ENCODE data around the gene AP3M1.

The AP3M1 gene

DNA sequence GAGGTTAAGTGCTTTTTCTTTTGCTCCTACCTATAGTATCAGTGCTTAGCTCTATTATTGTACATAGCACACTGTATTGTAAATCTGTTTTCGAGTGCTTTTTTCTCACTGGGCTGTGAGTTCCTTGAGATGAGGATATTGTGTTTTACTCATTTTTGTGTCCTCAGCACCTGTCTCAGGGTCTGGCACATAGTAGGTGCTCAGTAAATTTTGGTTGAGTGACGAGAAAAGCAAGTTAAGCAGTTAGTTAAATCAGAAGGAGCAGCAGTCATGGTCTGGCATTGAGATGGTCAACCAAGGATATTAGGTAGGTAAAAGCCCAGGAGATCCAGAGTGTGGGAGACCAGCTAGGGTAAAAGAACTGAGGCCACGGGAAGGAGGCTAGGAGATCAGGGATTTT is 51.2 kb downstream of the AP3M1 start:
- no peak for TF ChIP-seq ZNF292 (tag by site-specific recombination; IDR thresholded peaks at IDR 0.05; ENCODE audit: borderline replicate concordance, low read depth)
- no peak for TF ChIP-seq ZNF223 (tag by site-specific recombination; IDR thresholded peaks at IDR 0.05)
- peak; percentile 46; the same call in 1 of the 2 replicates for TF ChIP-seq ZNF664 (tag by site-specific recombination; IDR thresholded peaks at IDR 0.05)
- ChIA-PET CTCF (interaction anchor here (0.6 to 1.7 kb wide), 5 partner anchors 17 to 296 kb away, joined by 3 to 7 read pairs (median 3); no protein-coding TSS in a partner anchor), POLR2A (no interaction called here)
- peaks cover 27 to 89% of the 10 kb centered on the region in 2 experiments for H3K36me3 ChIP-seq (ENCODE audit: control insufficient read depth in 2 of 2, insufficient read depth in 1 of 2, low read length in 2 of 2)
- no peak overlapping the region for H3K4me3 ChIP-seq (ENCODE audit: low read depth, low read length)
- no peak overlapping the region for H3K27ac ChIP-seq (ENCODE audit: extremely low read depth, low read depth, low read length)
- H3K4me1 ChIP-seq (ENCODE audit: control insufficient read depth, insufficient read depth, low read length) = no peaks in the 10 kb centered on the region
- H3K9me3 ChIP-seq (ENCODE audit: control insufficient read depth, insufficient read depth, low read depth, low read length) = no peaks in the 10 kb centered on the region

GRCh38 chr10:74097776-74098175 is 52.9 kb downstream of the AP3M1 start:
- POLR2A ChIA-PET = no interaction called here
- Histone ChIP-seq H3K4me1 (ENCODE audit: control insufficient read depth, insufficient read depth, low read length) (no peaks in the 10 kb centered on the region), H3K27ac (ENCODE audit: extremely low read depth, low read depth, low read length) (no peak overlapping the region), H3K9me3 (ENCODE audit: control insufficient read depth, insufficient read depth, low read depth, low read length) (no peaks in the 10 kb centered on the region), H3K36me3 (ENCODE audit: control insufficient read depth in 2 of 2, insufficient read depth in 1 of 2, low read length in 2 of 2) (peaks cover 35 to 90% of the 10 kb centered on the region in 2 experiments), H3K4me3 (ENCODE audit: low read depth, low read length) (no peak overlapping the region)
- CTCF ChIA-PET = interaction anchor here (1.1 kb wide), 1 partner anchor 212 kb away, joined by 3 read pairs; no protein-coding TSS in a partner anchor
- TF ChIP-seq ZNF138 (tag by site-specific recombination; IDR thresholded peaks at IDR 0.05; ENCODE audit: borderline replicate concordance) = no peak
- TF ChIP-seq ZNF510 (tag by site-specific recombination; IDR thresholded peaks at IDR 0.05; ENCODE audit: insufficient replicate concordance) = no peak
- no peak for TF ChIP-seq ZNF302 (tag by site-specific recombination; IDR thresholded peaks at IDR 0.05; ENCODE audit: low read depth)
- TF ChIP-seq, protein P1, sequence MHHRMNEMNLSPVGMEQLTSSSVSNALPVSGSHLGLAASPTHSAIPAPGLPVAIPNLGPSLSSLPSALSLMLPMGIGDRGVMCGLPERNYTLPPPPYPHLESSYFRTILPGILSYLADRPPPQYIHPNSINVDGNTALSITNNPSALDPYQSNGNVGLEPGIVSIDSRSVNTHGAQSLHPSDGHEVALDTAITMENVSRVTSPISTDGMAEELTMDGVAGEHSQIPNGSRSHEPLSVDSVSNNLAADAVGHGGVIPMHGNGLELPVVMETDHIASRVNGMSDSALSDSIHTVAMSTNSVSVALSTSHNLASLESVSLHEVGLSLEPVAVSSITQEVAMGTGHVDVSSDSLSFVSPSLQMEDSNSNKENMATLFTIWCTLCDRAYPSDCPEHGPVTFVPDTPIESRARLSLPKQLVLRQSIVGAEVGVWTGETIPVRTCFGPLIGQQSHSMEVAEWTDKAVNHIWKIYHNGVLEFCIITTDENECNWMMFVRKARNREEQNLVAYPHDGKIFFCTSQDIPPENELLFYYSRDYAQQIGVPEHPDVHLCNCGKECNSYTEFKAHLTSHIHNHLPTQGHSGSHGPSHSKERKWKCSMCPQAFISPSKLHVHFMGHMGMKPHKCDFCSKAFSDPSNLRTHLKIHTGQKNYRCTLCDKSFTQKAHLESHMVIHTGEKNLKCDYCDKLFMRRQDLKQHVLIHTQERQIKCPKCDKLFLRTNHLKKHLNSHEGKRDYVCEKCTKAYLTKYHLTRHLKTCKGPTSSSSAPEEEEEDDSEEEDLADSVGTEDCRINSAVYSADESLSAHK (tag by site-specific recombination; IDR thresholded peaks at IDR 0.05) = no peak
- TF ChIP-seq, protein P2, sequence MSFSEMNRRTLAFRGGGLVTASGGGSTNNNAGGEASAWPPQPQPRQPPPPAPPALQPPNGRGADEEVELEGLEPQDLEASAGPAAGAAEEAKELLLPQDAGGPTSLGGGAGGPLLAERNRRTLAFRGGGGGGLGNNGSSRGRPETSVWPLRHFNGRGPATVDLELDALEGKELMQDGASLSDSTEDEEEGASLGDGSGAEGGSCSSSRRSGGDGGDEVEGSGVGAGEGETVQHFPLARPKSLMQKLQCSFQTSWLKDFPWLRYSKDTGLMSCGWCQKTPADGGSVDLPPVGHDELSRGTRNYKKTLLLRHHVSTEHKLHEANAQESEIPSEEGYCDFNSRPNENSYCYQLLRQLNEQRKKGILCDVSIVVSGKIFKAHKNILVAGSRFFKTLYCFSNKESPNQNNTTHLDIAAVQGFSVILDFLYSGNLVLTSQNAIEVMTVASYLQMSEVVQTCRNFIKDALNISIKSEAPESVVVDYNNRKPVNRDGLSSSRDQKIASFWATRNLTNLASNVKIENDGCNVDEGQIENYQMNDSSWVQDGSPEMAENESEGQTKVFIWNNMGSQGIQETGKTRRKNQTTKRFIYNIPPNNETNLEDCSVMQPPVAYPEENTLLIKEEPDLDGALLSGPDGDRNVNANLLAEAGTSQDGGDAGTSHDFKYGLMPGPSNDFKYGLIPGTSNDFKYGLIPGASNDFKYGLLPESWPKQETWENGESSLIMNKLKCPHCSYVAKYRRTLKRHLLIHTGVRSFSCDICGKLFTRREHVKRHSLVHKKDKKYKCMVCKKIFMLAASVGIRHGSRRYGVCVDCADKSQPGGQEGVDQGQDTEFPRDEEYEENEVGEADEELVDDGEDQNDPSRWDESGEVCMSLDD (tag by site-specific recombination; IDR thresholded peaks at IDR 0.05) = no peak
- no peak for TF ChIP-seq ZNF114 (tag by site-specific recombination; IDR thresholded peaks at IDR 0.05)
- no peak for TF ChIP-seq TCF7L2 (IDR thresholded peaks at IDR 0.05; ENCODE audit: borderline replicate concordance, low read depth, low read length)
- TF ChIP-seq, protein P3, sequence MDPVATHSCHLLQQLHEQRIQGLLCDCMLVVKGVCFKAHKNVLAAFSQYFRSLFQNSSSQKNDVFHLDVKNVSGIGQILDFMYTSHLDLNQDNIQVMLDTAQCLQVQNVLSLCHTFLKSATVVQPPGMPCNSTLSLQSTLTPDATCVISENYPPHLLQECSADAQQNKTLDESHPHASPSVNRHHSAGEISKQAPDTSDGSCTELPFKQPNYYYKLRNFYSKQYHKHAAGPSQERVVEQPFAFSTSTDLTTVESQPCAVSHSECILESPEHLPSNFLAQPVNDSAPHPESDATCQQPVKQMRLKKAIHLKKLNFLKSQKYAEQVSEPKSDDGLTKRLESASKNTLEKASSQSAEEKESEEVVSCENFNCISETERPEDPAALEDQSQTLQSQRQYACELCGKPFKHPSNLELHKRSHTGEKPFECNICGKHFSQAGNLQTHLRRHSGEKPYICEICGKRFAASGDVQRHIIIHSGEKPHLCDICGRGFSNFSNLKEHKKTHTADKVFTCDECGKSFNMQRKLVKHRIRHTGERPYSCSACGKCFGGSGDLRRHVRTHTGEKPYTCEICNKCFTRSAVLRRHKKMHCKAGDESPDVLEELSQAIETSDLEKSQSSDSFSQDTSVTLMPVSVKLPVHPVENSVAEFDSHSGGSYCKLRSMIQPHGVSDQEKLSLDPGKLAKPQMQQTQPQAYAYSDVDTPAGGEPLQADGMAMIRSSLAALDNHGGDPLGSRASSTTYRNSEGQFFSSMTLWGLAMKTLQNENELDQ (tag by site-specific recombination; IDR thresholded peaks at IDR 0.05; ENCODE audit: low read depth) = no peak
- no peak for TF ChIP-seq ZNF311 (tag by site-specific recombination; IDR thresholded peaks at IDR 0.05; ENCODE audit: borderline replicate concordance)
- TF ChIP-seq, protein P4, sequence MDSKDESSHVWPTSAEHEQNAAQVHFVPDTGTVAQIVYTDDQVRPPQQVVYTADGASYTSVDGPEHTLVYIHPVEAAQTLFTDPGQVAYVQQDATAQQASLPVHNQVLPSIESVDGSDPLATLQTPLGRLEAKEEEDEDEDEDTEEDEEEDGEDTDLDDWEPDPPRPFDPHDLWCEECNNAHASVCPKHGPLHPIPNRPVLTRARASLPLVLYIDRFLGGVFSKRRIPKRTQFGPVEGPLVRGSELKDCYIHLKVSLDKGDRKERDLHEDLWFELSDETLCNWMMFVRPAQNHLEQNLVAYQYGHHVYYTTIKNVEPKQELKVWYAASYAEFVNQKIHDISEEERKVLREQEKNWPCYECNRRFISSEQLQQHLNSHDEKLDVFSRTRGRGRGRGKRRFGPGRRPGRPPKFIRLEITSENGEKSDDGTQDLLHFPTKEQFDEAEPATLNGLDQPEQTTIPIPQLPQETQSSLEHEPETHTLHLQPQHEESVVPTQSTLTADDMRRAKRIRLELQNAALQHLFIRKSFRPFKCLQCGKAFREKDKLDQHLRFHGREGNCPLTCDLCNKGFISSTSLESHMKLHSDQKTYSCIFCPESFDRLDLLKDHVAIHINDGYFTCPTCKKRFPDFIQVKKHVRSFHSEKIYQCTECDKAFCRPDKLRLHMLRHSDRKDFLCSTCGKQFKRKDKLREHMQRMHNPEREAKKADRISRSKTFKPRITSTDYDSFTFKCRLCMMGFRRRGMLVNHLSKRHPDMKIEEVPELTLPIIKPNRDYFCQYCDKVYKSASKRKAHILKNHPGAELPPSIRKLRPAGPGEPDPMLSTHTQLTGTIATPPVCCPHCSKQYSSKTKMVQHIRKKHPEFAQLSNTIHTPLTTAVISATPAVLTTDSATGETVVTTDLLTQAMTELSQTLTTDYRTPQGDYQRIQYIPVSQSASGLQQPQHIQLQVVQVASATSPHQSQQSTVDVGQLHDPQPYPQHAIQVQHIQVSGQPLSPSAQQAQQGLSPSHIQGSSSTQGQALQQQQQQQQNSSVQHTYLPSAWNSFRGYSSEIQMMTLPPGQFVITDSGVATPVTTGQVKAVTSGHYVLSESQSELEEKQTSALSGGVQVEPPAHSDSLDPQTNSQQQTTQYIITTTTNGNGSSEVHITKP (tag by site-specific recombination; IDR thresholded peaks at IDR 0.05) = no peak
- no peak for TF ChIP-seq ZNF777 (tag by site-specific recombination; IDR thresholded peaks at IDR 0.05; ENCODE audit: borderline replicate concordance)
